Inflammatory macrophage treated with lipopolysaccharide for 1 hour (primary cell): Measurements from ENCODE around the gene MNX1.

Experiments used
- DNase-seq, 2 donors: peaks; one replicate each; pipeline ENCODE4 v3.0.0-alpha.2; 2020 to 2022

Gene MNX1

DNA sequence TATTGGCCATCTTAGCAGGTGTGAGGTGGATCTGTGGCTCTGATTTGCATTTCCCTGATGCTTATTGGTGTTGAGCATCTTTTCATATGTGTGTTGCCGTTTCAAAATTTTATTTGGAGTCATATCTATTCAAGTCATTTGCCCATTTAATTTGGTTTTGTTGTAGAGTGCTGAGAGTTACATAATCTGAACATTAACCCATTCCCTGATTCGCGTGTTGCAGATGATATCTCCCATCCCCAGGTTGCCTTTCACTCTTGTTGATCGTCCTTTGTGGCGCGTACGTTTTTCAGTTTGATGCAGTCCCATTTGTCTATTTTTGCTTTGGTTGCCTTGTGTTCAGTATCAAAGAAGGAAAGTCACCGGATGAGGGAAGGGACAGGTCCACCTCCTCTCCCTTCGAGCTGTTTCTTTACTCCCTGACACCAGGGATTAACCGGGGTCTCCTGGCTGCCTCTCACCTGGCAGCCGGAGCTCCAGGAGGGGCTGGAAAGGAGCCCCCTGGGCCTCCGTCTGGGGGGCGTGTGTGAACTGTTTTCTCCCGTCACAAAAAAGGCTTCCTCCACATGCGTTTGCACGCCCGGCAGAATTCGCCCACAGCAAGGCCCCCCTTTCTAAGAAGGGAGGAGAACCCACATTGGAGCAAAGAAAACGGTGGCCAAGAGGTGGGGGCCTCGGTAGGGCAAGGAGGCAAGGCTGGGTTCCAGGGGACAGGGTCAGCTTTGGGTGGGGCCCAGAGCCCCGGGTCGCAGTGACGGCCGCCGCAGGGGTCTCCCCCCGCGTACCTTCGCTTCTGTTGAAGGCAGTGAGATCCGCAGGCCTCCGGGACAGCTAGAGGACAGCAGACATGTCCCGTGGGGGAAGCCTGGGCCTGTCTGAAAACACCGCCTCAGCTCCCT is 8.3 kb downstream of the MNX1 start:
- DNase-seq = no peak

- peak in 1 of 2 donors; percentile 8 for DNase-seq
These were observed 9.5 kb downstream of the MNX1 start for GRCh38 chr7:157000741-157001653.

DNA sequence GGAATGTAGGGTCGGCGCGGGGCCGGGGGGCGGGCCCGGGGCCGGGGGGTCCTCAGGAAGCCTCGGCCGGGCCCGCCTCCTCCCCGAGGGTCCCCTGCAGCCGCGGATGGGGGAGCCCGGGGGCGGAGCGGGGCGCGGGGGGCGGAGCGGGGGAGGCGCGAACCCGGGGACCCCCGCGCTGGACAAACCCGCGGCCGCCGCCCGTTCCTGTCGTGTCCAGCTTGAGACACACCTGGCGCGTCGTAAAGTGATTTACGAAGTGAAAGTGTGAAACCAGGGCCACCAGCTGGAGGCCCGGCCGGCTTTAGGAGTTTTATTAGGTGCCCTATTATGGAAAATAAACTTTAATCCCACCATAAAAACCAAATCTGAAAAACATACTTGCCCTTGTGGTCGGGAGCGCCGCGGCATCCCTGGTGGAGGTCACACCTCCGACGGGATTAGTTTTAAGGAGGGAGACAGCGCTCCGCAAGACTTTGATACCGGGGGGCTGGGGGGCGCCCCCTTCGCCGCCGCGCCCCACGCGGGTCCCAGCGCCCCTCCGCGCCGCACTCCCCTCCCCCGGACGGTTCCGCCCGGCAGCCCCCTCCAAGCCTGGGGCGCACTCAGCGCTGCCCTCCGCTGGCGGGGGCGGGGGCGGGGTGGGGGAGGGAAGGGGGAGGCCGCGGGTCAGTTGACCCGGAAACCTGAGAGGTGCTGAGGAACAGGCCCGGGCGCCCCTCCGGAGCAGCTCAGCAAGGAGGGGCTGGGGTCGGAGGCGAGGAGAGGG is 10.3 kb downstream of the MNX1 start:
- DNase-seq = no peak

GRCh38 chr7:156998988-156999957 is 11.2 kb downstream of the MNX1 start:
- no peak for DNase-seq

GRCh38 chr7:156994417-156994816 is 16.0 kb downstream of the MNX1 start:
- no peak for DNase-seq

DNA sequence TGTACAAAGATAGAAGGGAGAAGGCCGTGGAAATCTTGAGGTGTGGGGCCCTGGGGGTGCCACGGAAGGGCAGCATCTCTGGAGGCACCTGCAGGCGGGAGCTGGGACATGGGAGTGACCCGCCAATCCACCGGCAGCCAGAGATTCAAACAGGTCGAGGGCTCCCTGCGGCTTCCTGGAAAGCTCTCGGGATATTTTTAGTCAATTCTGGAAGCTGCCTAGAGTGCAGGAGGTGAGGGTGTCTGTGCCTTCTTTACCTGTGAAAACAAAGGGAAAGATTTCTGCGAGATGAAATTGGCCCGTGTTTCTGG is 16.6 kb downstream of the MNX1 start:
- DNase-seq = no peak

DNA sequence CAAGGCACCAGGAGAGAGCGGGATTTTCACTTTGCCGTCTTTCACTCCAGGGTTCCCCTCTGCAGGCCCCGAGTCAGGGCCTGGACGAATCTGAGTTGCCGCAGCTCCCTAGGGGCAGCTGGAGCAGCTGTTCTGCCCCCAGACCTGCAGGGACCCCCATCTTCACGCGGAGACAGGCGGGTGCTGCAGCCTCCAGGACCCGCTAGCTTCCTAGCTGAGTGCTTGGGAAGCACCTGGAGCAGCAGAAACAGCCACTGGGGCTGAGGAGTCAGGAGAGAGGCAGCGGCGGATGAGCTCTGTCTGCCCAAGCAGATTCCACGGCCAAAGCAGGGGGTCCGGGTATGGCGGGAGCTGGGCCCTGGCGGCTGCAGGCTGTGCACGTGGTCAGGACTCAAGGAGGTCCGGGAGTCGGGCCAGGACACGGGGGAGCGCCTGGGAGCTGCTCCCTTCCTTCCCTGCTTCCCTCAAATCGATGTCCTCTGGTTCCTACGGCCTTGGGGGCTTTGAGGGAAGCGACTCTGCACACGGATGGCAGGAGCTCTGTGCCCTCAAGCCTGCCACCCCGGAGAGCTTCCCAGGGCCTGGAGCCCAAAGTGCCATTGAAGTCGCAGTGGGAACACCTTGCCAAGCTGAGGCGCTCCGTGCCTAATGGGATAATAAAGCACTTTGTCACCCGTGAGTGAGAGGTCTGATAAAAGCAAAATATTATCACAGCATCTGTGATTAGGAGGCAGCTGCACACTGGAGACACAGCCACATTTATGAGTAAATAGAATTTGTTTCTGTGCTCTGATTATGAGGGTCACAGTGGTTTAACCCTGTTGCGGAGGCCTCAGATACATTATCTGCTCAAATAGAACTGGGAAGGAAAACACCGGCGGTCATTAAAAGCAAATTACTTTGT is 17.2 kb downstream of the MNX1 start:
- DNase-seq = no peak

- no peak for DNase-seq
These were observed 20.5 kb downstream of the MNX1 start for GRCh38 chr7:156989766-156990535.

GRCh38 chr7:156988343-156989185 is 21.9 kb downstream of the MNX1 start:
- DNase-seq = no peak

- DNase-seq = no peak
These were observed 24.1 kb downstream of the MNX1 start for GRCh38 chr7:156986378-156986777.

DNA sequence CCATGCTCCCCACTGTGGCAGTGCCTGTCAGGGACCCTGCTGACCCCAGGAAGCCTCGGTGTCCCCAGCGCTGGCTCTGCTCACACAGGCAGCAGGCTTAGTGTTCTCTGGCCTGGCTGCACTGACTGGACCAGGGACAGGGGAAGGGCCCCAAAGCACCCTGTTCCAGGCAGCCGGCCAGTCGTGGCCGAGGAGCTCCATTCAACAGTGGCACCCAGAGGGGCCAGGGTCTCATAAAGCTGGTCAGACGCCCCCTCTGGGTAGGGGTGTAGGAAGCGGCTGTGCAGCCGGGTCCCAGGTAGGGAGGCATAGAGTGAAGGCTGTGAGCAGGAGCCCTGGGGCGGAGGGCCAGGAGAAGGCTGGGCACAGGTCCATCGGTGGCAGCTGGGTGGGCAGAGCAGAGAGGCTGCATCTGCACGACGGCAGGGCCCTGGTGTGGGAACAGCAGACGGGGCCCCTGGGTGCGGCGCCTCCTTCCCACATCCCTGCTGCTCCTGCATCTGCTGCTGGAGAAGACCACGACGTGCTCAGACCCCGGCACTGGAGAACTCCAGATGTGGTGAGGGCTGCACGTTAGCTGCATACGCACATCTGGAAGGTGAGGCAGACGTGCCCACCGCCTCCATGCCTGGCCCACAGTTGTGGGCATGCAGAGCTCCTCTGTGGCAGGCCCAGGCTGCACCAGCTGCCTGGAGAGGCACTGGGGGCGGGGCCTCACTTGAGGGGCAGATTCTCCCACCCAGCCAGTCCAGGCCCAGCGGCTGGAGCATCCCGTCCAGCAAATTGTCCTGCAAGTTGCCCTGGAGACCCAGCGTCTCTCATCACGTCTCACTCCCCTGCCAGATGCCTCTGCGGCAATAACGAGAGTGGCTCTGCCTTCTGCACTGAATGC is 25.1 kb downstream of the MNX1 start:
- DNase-seq = no peak

DNA sequence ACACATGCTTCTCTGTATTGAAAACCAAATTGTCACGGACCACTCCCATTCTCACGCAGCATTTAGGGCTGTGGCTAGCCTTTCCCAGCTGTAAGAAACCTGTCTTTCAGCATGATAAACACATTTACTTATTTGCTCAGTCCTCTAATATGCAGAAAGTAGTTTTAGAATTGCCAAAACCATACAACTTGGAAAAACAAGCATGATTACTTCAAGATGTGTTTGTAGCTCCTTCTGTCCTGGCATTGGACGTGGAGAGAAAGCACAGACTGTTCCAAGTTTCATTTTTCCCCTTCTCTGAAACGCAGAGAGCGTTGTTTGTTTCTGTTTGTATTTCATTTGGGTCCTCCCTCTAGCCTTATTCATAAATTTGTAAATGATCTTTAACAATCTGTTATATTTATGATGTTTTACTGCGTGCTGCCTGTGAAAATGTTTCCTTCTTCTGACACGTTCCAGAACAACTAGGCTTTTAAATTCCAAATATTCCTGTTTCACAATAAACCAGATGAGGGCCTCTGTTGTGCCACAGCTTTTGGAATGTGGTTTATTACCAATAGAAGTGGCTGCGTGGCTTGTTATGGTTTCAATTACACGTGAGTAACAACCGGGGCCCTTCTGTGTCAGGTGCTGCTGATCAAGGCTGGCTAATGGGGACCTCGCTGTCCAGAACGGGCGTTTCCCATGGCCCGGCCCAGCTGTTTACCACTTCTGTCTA is 26.1 kb downstream of the MNX1 start:
- DNase-seq = no peak

DNA sequence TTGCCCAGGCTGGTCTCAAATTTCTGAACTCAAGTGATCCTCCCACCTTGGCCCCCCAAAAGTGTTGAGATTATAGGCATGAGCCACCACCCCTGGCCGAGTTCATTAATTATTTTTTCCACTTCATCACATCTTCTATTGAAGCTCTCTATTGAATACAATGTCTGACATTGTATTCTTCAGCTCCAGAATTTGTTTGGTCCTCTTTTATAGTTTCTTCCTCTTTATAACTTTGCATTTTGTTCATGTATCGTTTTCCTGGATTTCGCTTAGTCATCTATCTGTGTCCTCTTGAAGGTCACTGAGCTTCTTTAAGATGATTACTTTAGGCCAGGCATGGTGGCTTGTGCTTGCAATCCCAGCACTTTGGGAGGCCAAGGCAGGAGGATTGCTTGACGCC is 30.8 kb downstream of the MNX1 start:
- no peak for DNase-seq

DNA sequence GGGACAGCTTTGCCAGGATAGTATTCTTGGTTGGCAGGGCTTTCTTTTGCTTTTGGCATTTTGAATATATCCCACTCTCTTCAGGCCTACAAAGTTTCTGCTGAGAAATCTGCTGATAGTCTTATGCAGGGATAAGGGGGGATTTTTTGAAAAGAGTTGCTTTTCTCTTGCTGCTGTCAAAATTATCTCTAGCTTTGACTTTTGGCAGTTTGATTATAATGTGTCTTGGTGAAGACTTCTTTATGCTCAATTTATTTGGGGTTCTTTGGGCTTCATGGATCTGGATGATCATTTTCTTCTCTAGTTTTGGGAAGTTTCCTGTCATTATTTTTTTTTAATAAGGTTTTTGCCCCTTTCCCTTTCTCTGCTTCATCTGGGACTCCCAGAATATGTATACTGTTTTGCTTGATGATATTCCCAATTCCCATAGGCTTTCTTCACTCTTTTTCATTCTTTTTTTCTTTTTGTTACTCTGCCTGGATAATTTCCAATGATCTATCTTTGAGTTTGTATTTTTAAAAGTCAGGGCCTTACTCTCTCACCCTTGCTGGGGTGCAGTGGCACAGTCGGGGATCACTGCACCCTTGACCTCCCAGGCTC is 31.4 kb downstream of the MNX1 start:
- no peak for DNase-seq

DNA sequence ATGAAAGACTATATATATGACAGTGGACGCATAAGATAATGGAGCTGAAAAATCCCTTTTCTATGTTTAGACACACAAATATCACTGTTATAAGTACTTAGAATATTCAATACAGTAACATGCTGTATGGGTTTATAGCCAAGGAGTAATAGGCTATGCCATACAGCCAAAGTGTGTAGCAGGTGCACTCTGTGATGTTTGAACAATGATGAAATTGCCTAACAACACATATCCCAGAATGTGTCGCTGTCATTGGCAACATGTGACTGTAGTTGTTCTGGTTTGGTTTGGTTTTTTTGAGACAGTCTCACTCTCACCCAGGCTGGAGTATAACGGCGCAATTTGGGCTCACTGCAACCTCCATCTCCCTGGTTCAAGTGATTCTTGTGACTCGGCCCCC is 34.8 kb downstream of the MNX1 start:
- DNase-seq = no peak

DNA sequence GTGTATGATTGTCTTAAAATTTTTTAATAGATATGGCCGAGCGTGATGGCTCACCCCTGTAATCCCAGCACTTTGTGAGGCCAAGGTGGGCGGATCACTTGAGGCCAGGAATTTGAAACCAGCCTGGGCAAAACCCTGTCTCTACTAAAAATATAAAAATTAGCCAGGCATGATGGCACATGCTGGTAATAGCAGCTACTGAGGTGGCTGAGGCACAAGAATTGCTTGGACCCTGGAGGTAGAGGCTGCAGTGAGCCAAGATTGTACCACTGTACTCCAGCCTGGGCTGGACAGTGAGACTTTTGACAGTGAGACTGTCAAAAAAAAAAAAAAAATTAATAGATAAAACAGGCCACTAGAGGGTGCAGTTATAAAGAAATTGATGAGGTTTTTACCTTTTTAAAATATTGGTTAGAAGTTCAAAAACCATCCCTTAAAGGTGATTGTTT is 40.5 kb downstream of the MNX1 start:
- DNase-seq = peak in 1 of 2 donors; percentile 43

- DNase-seq = no peak
These were observed 42.3 kb downstream of the MNX1 start for GRCh38 chr7:156968183-156968582.
